ENCODE measurements around the gene C17orf67. TPM values are rescaled to one million over a fixed set of nuclear protein-coding genes. Genes with fewer than 3 reads are reported as not detected.

The C17orf67 gene
- total RNA-seq, 1 donor from 2014 or later, result 2.7 TPM

GRCh38 chr17:56815711-56816110 is 18.0 kb downstream of the C17orf67 start:
- no peak for DNase-seq (ENCODE audit: extremely low spot score in 2 of 2)
- Histone ChIP-seq H3K4me1 (peaks cover 9% of the 10 kb centered on the region), H3K27ac (no peak overlapping the region), H3K36me3 (no peaks in the 10 kb centered on the region), H3K27me3 (no peaks in the 10 kb centered on the region), H3K9me3 (no peaks in the 10 kb centered on the region), H3K4me3 (no peak overlapping the region)
- intact Hi-C loops (cut with DNase I), result loop anchor here (5.0 kb wide), 1 partner anchor 127 kb away; no protein-coding TSS in a partner anchor
- TF ChIP-seq, protein P1, sequence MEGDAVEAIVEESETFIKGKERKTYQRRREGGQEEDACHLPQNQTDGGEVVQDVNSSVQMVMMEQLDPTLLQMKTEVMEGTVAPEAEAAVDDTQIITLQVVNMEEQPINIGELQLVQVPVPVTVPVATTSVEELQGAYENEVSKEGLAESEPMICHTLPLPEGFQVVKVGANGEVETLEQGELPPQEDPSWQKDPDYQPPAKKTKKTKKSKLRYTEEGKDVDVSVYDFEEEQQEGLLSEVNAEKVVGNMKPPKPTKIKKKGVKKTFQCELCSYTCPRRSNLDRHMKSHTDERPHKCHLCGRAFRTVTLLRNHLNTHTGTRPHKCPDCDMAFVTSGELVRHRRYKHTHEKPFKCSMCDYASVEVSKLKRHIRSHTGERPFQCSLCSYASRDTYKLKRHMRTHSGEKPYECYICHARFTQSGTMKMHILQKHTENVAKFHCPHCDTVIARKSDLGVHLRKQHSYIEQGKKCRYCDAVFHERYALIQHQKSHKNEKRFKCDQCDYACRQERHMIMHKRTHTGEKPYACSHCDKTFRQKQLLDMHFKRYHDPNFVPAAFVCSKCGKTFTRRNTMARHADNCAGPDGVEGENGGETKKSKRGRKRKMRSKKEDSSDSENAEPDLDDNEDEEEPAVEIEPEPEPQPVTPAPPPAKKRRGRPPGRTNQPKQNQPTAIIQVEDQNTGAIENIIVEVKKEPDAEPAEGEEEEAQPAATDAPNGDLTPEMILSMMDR (IDR thresholded peaks at IDR 0.05), result no peak
- TF ChIP-seq POLR2A (IDR thresholded peaks at IDR 0.05) (no peak), POLR2AphosphoS5 (IDR thresholded peaks at IDR 0.05; ENCODE audit: insufficient read depth in 1 of 2, low read depth in 1 of 2) (no peak)

GRCh38 chr17:56812901-56813388 is 20.8 kb downstream of the C17orf67 start:
- H3K27ac ChIP-seq, result no peak overlapping the region
- no peaks in the 10 kb centered on the region for H3K27me3 ChIP-seq
- H3K9me3 ChIP-seq, result no peaks in the 10 kb centered on the region
- peaks cover 6% of the 10 kb centered on the region for H3K4me1 ChIP-seq
- no peaks in the 10 kb centered on the region for H3K36me3 ChIP-seq
- no peak for DNase-seq (ENCODE audit: extremely low spot score in 2 of 2)
- intact Hi-C loops (cut with DNase I), result no loop called here
- TF ChIP-seq POLR2AphosphoS5 (IDR thresholded peaks at IDR 0.05; ENCODE audit: insufficient read depth in 1 of 2, low read depth in 1 of 2), result no peak
- no peak for TF ChIP-seq POLR2A (IDR thresholded peaks at IDR 0.05)
- TF ChIP-seq, protein P1 (IDR thresholded peaks at IDR 0.05), result no peak
- no peak overlapping the region for H3K4me3 ChIP-seq

GRCh38 chr17:56810891-56811775 is 22.6 kb downstream of the C17orf67 start:
- intact Hi-C loops (cut with DNase I), result no loop called here
- Histone ChIP-seq H3K36me3 (no peaks in the 10 kb centered on the region), H3K4me1 (peaks cover 6% of the 10 kb centered on the region), H3K27ac (no peak overlapping the region), H3K9me3 (no peaks in the 10 kb centered on the region), H3K4me3 (no peak overlapping the region), H3K27me3 (no peaks in the 10 kb centered on the region)
- DNase-seq (ENCODE audit: extremely low spot score in 2 of 2), result no peak
- TF ChIP-seq, protein P1 (IDR thresholded peaks at IDR 0.05), result no peak
- no peak for TF ChIP-seq POLR2A (IDR thresholded peaks at IDR 0.05)
- TF ChIP-seq POLR2AphosphoS5 (IDR thresholded peaks at IDR 0.05; ENCODE audit: insufficient read depth in 1 of 2, low read depth in 1 of 2), result no peak

- TF ChIP-seq POLR2A (IDR thresholded peaks at IDR 0.05) (no peak), POLR2AphosphoS5 (IDR thresholded peaks at IDR 0.05; ENCODE audit: insufficient read depth in 1 of 2, low read depth in 1 of 2) (no peak)
- TF ChIP-seq, protein P1 (IDR thresholded peaks at IDR 0.05), result no peak
- no peak overlapping the region for H3K27ac ChIP-seq
- H3K4me3 ChIP-seq, result no peak overlapping the region
- peaks cover 6% of the 10 kb centered on the region for H3K4me1 ChIP-seq
- H3K27me3 ChIP-seq, result no peaks in the 10 kb centered on the region
- no peaks in the 10 kb centered on the region for H3K9me3 ChIP-seq
- intact Hi-C loops (cut with DNase I), result no loop called here
- no peaks in the 10 kb centered on the region for H3K36me3 ChIP-seq
- no peak for DNase-seq (ENCODE audit: extremely low spot score in 2 of 2)
These were observed 23.4 kb downstream of the C17orf67 start for GRCh38 chr17:56810343-56810742.

GRCh38 chr17:56809820-56810179 is 23.9 kb downstream of the C17orf67 start:
- no peak for DNase-seq (ENCODE audit: extremely low spot score in 2 of 2)
- H3K9me3 ChIP-seq, result no peaks in the 10 kb centered on the region
- intact Hi-C loops (cut with DNase I), result no loop called here
- TF ChIP-seq POLR2AphosphoS5 (IDR thresholded peaks at IDR 0.05; ENCODE audit: insufficient read depth in 1 of 2, low read depth in 1 of 2) (no peak), POLR2A (IDR thresholded peaks at IDR 0.05) (no peak)
- TF ChIP-seq, protein P1 (IDR thresholded peaks at IDR 0.05), result no peak
- peaks cover 11% of the 10 kb centered on the region for H3K4me1 ChIP-seq
- no peaks in the 10 kb centered on the region for H3K27me3 ChIP-seq
- no peaks in the 10 kb centered on the region for H3K36me3 ChIP-seq
- H3K4me3 ChIP-seq, result no peak overlapping the region
- no peak overlapping the region for H3K27ac ChIP-seq
